GM12874 (cell line): ENCODE results near the gene FARP1.

Source experiments
- CTCF ChIP-seq: IDR thresholded peaks from 2 replicates; pipeline ENCODE4 v1.5.1; 2011; ENCODE audit warnings: low read depth, mild to moderate bottlenecking, control low read depth, low read length, moderate library complexity; ENCODE audit not compliant: insufficient read depth

The FARP1 gene

GRCh38 chr13:98293570-98294142 is 150.8 kb downstream of the FARP1 start:
- TF ChIP-seq CTCF = no peak

- no peak for TF ChIP-seq CTCF
Observed at GRCh38 chr13:98295371-98295770, 152.5 kb downstream of the FARP1 start.

GRCh38 chr13:98297051-98297450 is 154.2 kb downstream of the FARP1 start:
- no peak for TF ChIP-seq CTCF

GRCh38 chr13:98297745-98298144 is 154.9 kb downstream of the FARP1 start:
- no peak for TF ChIP-seq CTCF

- no peak for TF ChIP-seq CTCF
Observed at GRCh38 chr13:98298599-98298998, 155.7 kb downstream of the FARP1 start.

GRCh38 chr13:98299235-98299965 is 156.5 kb downstream of the FARP1 start:
- no peak for TF ChIP-seq CTCF

GRCh38 chr13:98299966-98300350 is 157.1 kb downstream of the FARP1 start:
- no peak for TF ChIP-seq CTCF
